ENCODE data around the gene ZNF77. TPM values are rescaled to one million over a fixed set of nuclear protein-coding genes. Genes with fewer than 3 reads are reported as not detected.
"Not testable (repeated sequence)": the region's sequence is repeated elsewhere in the genome, so short reads cannot be mapped to it uniquely, and the experiment has no call there.

Gene ZNF77
- 3.0 TPM for total RNA-seq

DNA sequence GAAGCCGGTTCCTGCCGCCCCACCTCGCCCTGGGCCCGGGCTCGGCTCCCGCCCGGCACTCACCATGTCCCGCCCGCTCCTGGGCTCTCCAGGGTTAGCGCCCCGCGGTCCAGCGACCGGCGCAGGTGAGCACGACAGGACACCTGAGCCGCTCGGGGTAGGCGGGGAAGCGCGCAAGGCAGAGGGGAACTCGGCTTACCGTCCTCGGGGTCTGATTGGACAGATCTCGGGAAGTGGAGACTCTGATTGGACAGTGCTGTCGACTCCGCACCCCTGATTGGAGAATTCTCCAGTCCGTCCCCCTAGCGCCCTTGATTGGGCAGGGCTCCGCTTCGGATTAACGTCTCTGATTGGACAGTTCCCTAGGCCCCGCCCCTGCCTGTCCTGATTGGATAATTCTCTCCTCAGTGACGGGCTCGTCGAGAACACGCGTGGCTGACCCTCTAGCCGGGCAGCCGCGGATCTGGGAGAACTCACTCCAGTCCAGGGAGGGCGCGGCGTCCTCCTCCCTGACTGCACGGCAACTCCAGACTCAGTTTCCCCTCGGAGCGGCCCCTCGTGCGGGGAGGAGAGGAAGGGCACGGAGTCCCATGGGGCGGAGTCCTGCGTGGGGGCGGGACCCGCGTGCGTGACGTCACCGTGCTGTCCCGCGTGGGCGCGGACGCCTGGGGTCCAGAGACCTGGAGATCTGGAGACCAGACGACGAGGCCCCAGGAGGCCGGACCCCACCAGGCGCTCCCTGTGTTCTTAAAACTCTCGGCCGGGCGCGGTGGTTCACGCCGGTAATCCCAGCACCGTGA lies at the start of gene ZNF77:
ZNF77 (minus strand) TSS at position 197 of the 800 bp plus-strand sequence; CDS start at position 66, 131 bp downstream.
- intact Hi-C loops (cut with DNase I), result loop anchor here (1.0 kb wide), 2 partner anchors 45 to 240 kb away; partner anchors contain the start of genes NCLN and ZNF57
- peak within 1 kb of the TSS; percentile 97 for H3K4me3 ChIP-seq
- no peaks in the 10 kb centered on the region for H3K27me3 ChIP-seq
- TF ChIP-seq, protein P1, sequence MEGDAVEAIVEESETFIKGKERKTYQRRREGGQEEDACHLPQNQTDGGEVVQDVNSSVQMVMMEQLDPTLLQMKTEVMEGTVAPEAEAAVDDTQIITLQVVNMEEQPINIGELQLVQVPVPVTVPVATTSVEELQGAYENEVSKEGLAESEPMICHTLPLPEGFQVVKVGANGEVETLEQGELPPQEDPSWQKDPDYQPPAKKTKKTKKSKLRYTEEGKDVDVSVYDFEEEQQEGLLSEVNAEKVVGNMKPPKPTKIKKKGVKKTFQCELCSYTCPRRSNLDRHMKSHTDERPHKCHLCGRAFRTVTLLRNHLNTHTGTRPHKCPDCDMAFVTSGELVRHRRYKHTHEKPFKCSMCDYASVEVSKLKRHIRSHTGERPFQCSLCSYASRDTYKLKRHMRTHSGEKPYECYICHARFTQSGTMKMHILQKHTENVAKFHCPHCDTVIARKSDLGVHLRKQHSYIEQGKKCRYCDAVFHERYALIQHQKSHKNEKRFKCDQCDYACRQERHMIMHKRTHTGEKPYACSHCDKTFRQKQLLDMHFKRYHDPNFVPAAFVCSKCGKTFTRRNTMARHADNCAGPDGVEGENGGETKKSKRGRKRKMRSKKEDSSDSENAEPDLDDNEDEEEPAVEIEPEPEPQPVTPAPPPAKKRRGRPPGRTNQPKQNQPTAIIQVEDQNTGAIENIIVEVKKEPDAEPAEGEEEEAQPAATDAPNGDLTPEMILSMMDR (IDR thresholded peaks at IDR 0.05), result peak in 2 of 3 experiments; percentile 9 to 11
- peak within 1 kb of the TSS; percentile 80 to 91 for H3K27ac ChIP-seq
- no peaks in the 10 kb centered on the region for H3K36me3 ChIP-seq
- H3K9me3 ChIP-seq, result no peaks in the 10 kb centered on the region
- DNase-seq (ENCODE audit: low spot score in 2 of 2), result peak; percentile 95 to 99
- H3K4me1 ChIP-seq, result peaks cover 6 to 19% of the 10 kb centered on the region in 2 donors

DNA sequence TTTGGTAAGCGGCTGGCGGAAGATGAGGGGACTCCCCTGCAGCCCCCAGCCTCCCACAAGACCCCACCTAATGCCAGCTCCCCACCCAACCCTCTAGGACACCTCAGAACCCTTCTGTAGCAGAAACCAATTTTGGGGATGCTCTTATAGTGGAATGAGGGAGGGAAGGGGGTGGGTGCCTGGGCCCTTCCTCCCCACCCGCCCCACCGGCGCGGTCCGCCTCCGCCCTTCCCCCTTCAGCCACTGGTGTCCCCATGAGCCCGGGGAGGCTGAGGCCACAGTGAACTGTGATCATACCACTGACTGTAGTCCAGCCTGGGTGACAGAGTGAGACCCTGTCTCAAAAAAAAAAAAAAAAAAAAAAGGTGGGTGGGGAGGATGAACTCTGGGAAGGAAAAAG lies 48.8 kb upstream of the ZNF77 start:
- no peak overlapping the region for H3K4me3 ChIP-seq
- no peak overlapping the region for H3K27ac ChIP-seq
- TF ChIP-seq, protein P1 (IDR thresholded peaks at IDR 0.05), result no peak
- peaks cover 0 to 6% of the 10 kb centered on the region in 2 donors for H3K36me3 ChIP-seq
- no peaks in the 10 kb centered on the region for H3K27me3 ChIP-seq
- no peak for DNase-seq (ENCODE audit: low spot score in 2 of 2)
- intact Hi-C loops (cut with DNase I), result no loop called here
- no peaks in the 10 kb centered on the region for H3K4me1 ChIP-seq
- no peaks in the 10 kb centered on the region for H3K9me3 ChIP-seq

DNA sequence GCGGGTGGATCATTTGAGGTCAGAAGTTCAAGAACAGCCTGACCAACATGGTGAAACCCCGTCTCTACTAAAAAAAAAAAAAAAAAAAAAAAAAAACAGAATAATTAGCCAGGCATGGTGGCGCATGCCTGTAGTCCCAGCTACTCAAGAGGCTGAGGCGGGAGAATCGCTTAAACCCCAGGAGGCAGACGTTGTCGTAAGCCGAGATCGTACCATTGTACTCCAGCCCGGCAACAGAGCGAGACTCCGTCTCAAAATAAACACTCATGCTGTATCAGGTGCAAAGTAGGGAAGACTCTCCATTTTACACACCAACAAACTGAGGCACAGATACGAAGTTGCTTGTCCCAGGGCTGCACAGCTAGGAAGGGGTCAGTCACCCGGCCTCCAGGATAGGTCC lies 48.2 kb upstream of the ZNF77 start:
- H3K27me3 ChIP-seq, result no peaks in the 10 kb centered on the region
- intact Hi-C loops (cut with DNase I), result no loop called here

DNA sequence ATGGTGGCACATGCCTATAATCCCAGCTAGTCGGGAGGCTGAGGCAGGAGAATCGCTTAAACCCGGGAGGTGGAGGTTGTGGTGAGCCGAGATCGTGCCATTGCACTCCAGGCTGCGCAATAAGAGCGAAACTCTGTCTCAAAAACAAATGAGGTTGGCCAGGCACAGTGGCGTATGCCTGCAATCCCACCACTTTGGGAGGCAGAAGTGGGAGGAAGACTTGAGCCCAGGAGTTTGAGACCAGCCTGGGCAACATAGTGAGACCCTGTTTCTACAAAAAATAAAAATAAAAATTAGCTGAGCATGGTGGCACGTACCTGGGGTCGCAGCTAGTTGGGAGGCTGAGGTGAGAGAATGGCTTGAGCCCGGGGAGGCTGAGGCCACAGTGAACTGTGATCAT lies 47.6 kb upstream of the ZNF77 start:
- DNase-seq (ENCODE audit: low spot score in 2 of 2); H3K4me3 ChIP-seq; intact Hi-C loops (cut with DNase I): not testable (repeated sequence)

More for the DNA sequence above, 48.2 kb upstream of the ZNF77 start:
- no peak for DNase-seq (ENCODE audit: low spot score in 2 of 2)
- Histone ChIP-seq H3K27ac (no peak overlapping the region), H3K9me3 (no peaks in the 10 kb centered on the region), H3K4me1 (no peaks in the 10 kb centered on the region), H3K36me3 (peaks cover 0 to 5% of the 10 kb centered on the region in 2 donors), H3K4me3 (no peak overlapping the region)
- TF ChIP-seq, protein P1 (IDR thresholded peaks at IDR 0.05), result no peak

DNA sequence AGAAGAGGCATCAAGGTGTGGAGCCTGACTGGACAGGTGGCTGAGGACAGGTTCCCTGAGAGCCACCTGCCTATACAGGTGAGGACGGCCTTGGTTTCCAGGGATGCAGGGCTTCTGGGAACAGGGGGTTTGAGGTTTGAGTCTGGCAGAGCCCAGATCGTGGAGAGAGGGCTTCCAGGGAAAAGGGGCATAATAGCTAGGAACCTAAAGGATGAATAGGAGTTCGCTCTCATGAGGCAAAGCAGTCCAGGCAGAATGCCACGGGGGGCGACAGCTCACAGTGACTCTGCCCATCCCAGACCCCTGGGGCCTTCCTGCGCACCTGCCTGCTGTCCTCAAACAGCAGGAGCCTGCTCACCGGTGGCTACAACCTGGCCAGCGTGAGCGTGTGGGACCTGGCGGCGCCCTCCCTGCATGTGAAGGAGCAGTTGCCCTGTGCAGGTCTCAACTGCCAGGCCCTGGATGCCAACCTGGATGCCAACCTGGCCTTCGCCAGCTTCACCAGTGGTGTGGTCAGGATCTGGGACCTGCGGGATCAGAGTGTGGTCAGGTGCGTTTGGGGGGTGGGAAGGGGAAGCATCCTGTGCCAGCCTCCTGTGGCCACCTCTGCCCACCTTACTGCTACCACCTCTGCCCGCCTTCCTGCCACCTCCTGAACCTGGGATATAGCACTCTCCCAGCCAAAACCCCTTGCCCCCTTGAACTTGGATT lies 44.6 kb upstream of the ZNF77 start:
- no peaks in the 10 kb centered on the region for H3K36me3 ChIP-seq
- DNase-seq (ENCODE audit: low spot score in 2 of 2), result no peak
- no peak overlapping the region for H3K27ac ChIP-seq
- TF ChIP-seq, protein P1 (IDR thresholded peaks at IDR 0.05), result no peak
- H3K4me3 ChIP-seq, result no peak overlapping the region
- peaks cover 2% of the 10 kb centered on the region in 2 donors for H3K4me1 ChIP-seq
- H3K9me3 ChIP-seq, result no peaks in the 10 kb centered on the region
- intact Hi-C loops (cut with DNase I), result no loop called here
- no peaks in the 10 kb centered on the region for H3K27me3 ChIP-seq

More for the DNA sequence above, 47.6 kb upstream of the ZNF77 start:
- not testable (repeated sequence) for H3K27ac ChIP-seq, H3K9me3 ChIP-seq, H3K4me1 ChIP-seq, H3K27me3 ChIP-seq, H3K36me3 ChIP-seq

DNA sequence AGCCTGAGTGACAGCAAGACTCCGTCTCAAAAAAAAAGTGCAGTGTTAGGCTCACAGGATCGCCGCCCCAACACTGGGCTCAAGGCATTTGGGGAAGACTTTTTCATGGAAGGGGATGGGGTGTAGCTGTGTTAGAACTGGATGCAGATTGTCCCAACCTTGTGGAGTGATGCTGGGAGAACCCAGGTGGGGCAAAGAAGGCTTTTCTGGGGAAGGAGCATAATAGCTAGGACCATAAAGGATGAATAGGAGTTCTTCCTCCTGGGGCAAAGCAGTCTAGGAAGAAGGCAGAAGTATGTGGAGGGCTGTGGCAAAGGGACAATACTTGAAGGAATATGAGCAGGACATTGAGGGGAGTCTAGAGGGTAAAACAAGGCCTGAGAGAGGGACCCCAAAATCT lies 43.8 kb upstream of the ZNF77 start:
- intact Hi-C loops (cut with DNase I), result no loop called here

More for the DNA sequence above, 43.8 kb upstream of the ZNF77 start:
- Histone ChIP-seq H3K36me3 (no peaks in the 10 kb centered on the region), H3K4me3 (no peak overlapping the region), H3K4me1 (peaks cover 7 to 9% of the 10 kb centered on the region in 2 donors), H3K27ac (no peak overlapping the region), H3K9me3 (no peaks in the 10 kb centered on the region), H3K27me3 (no peaks in the 10 kb centered on the region)
- DNase-seq (ENCODE audit: low spot score in 2 of 2), result no peak
- TF ChIP-seq, protein P1 (IDR thresholded peaks at IDR 0.05), result no peak
